CD14-positive monocyte (primary cell): ENCODE data around the gene NXNL2. TPM values are rescaled to one million over a fixed set of nuclear protein-coding genes. Genes with fewer than 3 reads are reported as not detected.

Source experiments
- DNase-seq, 3 donors: peaks; one replicate each; pipeline ENCODE4 v3.0.0-alpha.2; 2011 to 2022
- H2AFZ ChIP-seq: 2 replicates; pipeline ENCODE4 v1.6.0; 2012; ENCODE audit warnings: mild to moderate bottlenecking, low read depth, low read length, inconsistent platforms; ENCODE audit not compliant: insufficient read depth, poor library complexity, severe bottlenecking
- H3K27ac ChIP-seq, 2 donors: 1 replicate in 1 of 2; 2 replicates in 1 of 2; pipeline ENCODE4 v1.5.1; 2012 to 2013; ENCODE audit warnings: low read length in 2 of 2, control low read depth in 1 of 2, inconsistent platforms in 1 of 2, low read depth in 1 of 2, mild to moderate bottlenecking in 1 of 2
- H3K27me3 ChIP-seq, 2 donors: one replicate each; pipeline versions ENCODE4 v1.6.0 to v1.6.1; 2011 to 2013; ENCODE audit warnings: low read length in 2 of 2; ENCODE audit not compliant: control insufficient read depth in 2 of 2, insufficient read depth in 2 of 2
- H3K36me3 ChIP-seq, 2 donors: replicated peaks in 1 of 2; 1 replicate in 1 of 2; 2 replicates in 1 of 2; pipeline versions ENCODE4 v1.5.1 to v1.6.1; 2012 to 2013; ENCODE audit warnings: low read length in 2 of 2, control low read depth in 1 of 2, inconsistent platforms in 1 of 2, mild to moderate bottlenecking in 1 of 2; ENCODE audit not compliant: insufficient read depth in 2 of 2, control insufficient read depth in 1 of 2
- H3K4me1 ChIP-seq, 2 donors: 1 replicate in 1 of 2; 2 replicates in 1 of 2; pipeline versions ENCODE4 v1.5.1 to v1.6.1; 2012 to 2013; ENCODE audit warnings: low read length in 2 of 2, control low read depth in 1 of 2, inconsistent platforms in 1 of 2, mild to moderate bottlenecking in 1 of 2, moderate library complexity in 1 of 2; ENCODE audit not compliant: insufficient read depth in 2 of 2, control insufficient read depth in 1 of 2
- H3K4me2 ChIP-seq: replicated peaks from 2 replicates; pipeline ENCODE3; 2012; ENCODE audit warnings: low read length, moderate library complexity, mild to moderate bottlenecking; ENCODE audit not compliant: poor library complexity, severe bottlenecking; ENCODE audit errors: extremely low read depth
- H3K4me3 ChIP-seq, 3 experiments: fragments of 200-600 bp in 1 of 3; sonication (generic) in 1 of 3; replicated peaks in 1 of 3; 1 replicate in 2 of 3; 2 replicates in 1 of 3; pipeline ENCODE4 v1.5.1; 2011 to 2013; ENCODE audit warnings: low read length in 3 of 3, mild to moderate bottlenecking in 3 of 3, control low read depth in 2 of 3, low read depth in 2 of 3, inconsistent platforms in 1 of 3, moderate library complexity in 1 of 3
- H3K79me2 ChIP-seq: 2 replicates; pipeline ENCODE4 v1.6.0; 2012; ENCODE audit warnings: mild to moderate bottlenecking, control low read depth, inconsistent platforms, low read length, moderate library complexity; ENCODE audit not compliant: insufficient read depth
- H3K9ac ChIP-seq: 2 replicates; pipeline ENCODE4 v1.6.0; 2017; ENCODE audit warnings: low read length, mild to moderate bottlenecking; ENCODE audit not compliant: insufficient read depth, poor library complexity, severe bottlenecking
- H3K9me3 ChIP-seq, 2 donors: replicated peaks in 1 of 2; 1 replicate in 1 of 2; 2 replicates in 1 of 2; pipeline versions ENCODE4 v1.5.1 to v1.6.1; 2012 to 2013; ENCODE audit warnings: low read length in 2 of 2, control low read depth in 1 of 2; ENCODE audit not compliant: control insufficient read depth in 1 of 2, insufficient read depth in 1 of 2
- H4K20me1 ChIP-seq: 2 replicates; pipeline ENCODE4 v1.6.0; 2012; ENCODE audit warnings: mild to moderate bottlenecking, low read length, control low read depth, moderate library complexity; ENCODE audit not compliant: insufficient read depth
- H3K27ac Mint-ChIP-seq, 7 donors: one replicate each; pipeline ENCODE4 v1.8.0; 2020; ENCODE audit warnings: mild to moderate bottlenecking in 7 of 7, mixed read lengths in 7 of 7, moderate library complexity in 6 of 7, inconsistent platforms in 2 of 7
- H3K27me3 Mint-ChIP-seq, 3 donors: one replicate each; pipeline ENCODE4 v1.8.0; 2021 to 2022; ENCODE audit warnings: low read depth in 3 of 3, mild to moderate bottlenecking in 3 of 3, mixed read lengths in 3 of 3, moderate library complexity in 3 of 3, inconsistent platforms in 1 of 3
- H3K36me3 Mint-ChIP-seq, 2 donors: one replicate each; pipeline ENCODE4 v1.8.0; 2020; ENCODE audit warnings: mixed read lengths in 2 of 2, inconsistent platforms in 1 of 2, mild to moderate bottlenecking in 1 of 2
- H3K4me1 Mint-ChIP-seq: one replicate; pipeline ENCODE4 v1.8.0; 2020; ENCODE audit warnings: mild to moderate bottlenecking, mixed read lengths
- H3K4me3 Mint-ChIP-seq, 2 donors: one replicate each; pipeline ENCODE4 v1.8.0; 2020; ENCODE audit warnings: mild to moderate bottlenecking in 2 of 2, mixed read lengths in 2 of 2, moderate library complexity in 1 of 2
- H3K9me3 Mint-ChIP-seq, 7 donors: one replicate each; pipeline ENCODE4 v1.8.0; 2020 to 2022; ENCODE audit warnings: mixed read lengths in 7 of 7, mild to moderate bottlenecking in 6 of 7, moderate library complexity in 6 of 7, inconsistent platforms in 2 of 7
- WGBS: methylation state at CpG from one replicate; pipeline ENCODE4 v1.1.5; 2013; ENCODE audit warnings: missing lambda C conversion rate; ENCODE audit not compliant: insufficient coverage; 5-methylcytosine and 5-hydroxymethylcytosine counted together
- intact Hi-C, 2 donors: fragments of 100-400 bp; cut with micrococcal nuclease; formaldehyde crosslinking; loops; one replicate each; pipeline versions ENCODE4 v1.15.0 to v1.15.1; 2023
- polyA plus RNA-seq, 3 donors: library from polyadenylated mRNA; depleted of rRNA in 1 of 3; unstranded in 2 of 3; stranded (reverse) in 1 of 3; fragments of 300-500 nt in 2 of 3; fragments of >200 nt in 1 of 3; fragmentation: Illumina TruSeq in 2 of 3; gene quantifications; 1 replicate in 2 of 3; 2 replicates in 1 of 3; pipeline ENCODE4 v1.2.3, GENCODE V29; 2012 to 2021
- TF ChIP-seq, protein P1 (sequence below): fragments of 200-600 bp; IDR thresholded peaks from one replicate; pipeline ENCODE4 v1.8.0; 2022; ENCODE audit warnings: antibody characterized with exemption, mild to moderate bottlenecking

The NXNL2 gene
- polyA plus RNA-seq, 3 donors = not detected

DNA sequence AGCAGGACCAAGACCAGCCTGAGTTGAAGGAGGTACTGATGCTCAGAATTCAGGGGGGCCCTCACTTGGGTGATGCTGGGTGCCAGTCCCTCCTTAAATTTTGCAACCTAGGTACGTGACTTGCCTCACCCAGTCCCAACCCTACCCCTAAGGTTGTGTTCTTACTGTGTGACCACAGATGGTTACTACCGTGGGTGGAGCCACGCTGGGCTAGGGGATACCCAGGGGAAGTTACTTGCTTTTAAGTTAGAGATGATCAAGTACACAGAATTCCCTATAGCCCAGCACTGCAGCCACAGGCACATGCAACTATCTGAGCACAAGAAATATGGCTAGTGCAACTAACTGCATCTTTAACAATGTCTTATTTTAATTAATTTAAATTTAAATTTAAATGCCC is 32.9 kb downstream of the NXNL2 start:
- Histone ChIP-seq H4K20me1 (no peaks in the 10 kb centered on the region), H3K9ac (no peak overlapping the region), H3K27me3 (no peaks in the 10 kb centered on the region), H3K4me3 (no peak overlapping the region), H3K4me2 (no peak overlapping the region), H3K27ac (no peak overlapping the region), H3K4me1 (no peaks in the 10 kb centered on the region), H2AFZ (no peak overlapping the region), H3K9me3 (no peaks in the 10 kb centered on the region), H3K79me2 (no peaks in the 10 kb centered on the region), H3K36me3 (no peaks in the 10 kb centered on the region)
- H3K27ac Mint-ChIP-seq = no peak overlapping the region
- no peak overlapping the region for H3K4me3 Mint-ChIP-seq
- peaks cover 0 to 1% (median 0%) of the 10 kb centered on the region in 7 donors for H3K9me3 Mint-ChIP-seq
- no peak for DNase-seq
- H3K36me3 Mint-ChIP-seq = no peaks in the 10 kb centered on the region
- H3K4me1 Mint-ChIP-seq = no peaks in the 10 kb centered on the region
- peaks cover 0 to 5% (median 1%) of the 10 kb centered on the region in 3 donors for H3K27me3 Mint-ChIP-seq
- TF ChIP-seq, protein P1, sequence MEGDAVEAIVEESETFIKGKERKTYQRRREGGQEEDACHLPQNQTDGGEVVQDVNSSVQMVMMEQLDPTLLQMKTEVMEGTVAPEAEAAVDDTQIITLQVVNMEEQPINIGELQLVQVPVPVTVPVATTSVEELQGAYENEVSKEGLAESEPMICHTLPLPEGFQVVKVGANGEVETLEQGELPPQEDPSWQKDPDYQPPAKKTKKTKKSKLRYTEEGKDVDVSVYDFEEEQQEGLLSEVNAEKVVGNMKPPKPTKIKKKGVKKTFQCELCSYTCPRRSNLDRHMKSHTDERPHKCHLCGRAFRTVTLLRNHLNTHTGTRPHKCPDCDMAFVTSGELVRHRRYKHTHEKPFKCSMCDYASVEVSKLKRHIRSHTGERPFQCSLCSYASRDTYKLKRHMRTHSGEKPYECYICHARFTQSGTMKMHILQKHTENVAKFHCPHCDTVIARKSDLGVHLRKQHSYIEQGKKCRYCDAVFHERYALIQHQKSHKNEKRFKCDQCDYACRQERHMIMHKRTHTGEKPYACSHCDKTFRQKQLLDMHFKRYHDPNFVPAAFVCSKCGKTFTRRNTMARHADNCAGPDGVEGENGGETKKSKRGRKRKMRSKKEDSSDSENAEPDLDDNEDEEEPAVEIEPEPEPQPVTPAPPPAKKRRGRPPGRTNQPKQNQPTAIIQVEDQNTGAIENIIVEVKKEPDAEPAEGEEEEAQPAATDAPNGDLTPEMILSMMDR = no peak
- WGBS = no CpG with 5 or more reads among the region's 3 CpGs
- intact Hi-C loops = no loop called here

DNA sequence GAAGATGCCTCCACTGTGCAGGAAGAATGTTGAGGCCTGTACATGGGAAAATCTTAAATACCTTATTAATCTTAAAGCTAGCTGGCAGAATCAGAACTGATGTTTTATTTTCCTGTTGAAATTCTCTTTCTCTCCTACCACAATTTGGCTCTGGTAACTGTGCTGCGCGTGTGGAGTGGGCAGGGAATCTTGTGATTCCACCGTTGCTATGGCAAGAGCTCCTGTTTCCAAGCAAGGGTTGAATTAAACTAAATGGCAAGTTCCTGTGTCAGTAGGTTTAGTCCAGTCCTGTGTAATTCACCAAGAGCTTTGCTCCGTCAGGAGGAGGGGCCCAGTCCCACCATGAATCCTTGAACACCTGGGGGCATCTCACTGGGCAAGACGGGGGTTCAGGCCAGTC is 36.4 kb downstream of the NXNL2 start:
- Histone ChIP-seq H3K36me3 (no peaks in the 10 kb centered on the region), H3K79me2 (no peaks in the 10 kb centered on the region), H3K9ac (no peak overlapping the region), H3K4me2 (no peak overlapping the region), H2AFZ (no peak overlapping the region), H4K20me1 (no peaks in the 10 kb centered on the region), H3K9me3 (no peaks in the 10 kb centered on the region), H3K27me3 (no peaks in the 10 kb centered on the region), H3K4me1 (no peaks in the 10 kb centered on the region), H3K27ac (no peak overlapping the region), H3K4me3 (no peak overlapping the region)
- Mint-ChIP-seq H3K27ac (no peak overlapping the region), H3K27me3 (peaks cover 1 to 4% (median 4%) of the 10 kb centered on the region in 3 donors), H3K36me3 (no peaks in the 10 kb centered on the region), H3K4me1 (peaks cover 6% of the 10 kb centered on the region), H3K4me3 (no peak overlapping the region), H3K9me3 (no peaks in the 10 kb centered on the region)
- DNase-seq = no peak
- intact Hi-C loops = no loop called here
- 92% methylated on average over 3 of the region's 5 CpGs for WGBS
- TF ChIP-seq, protein P1 = no peak
